Measurements from ENCODE around the gene COL25A1. TPM values are rescaled to one million over a fixed set of nuclear protein-coding genes. Genes with fewer than 3 reads are reported as not detected.
A peak's percentile ranks its signal among the peaks of the same experiment; 100 is the strongest.

Gene COL25A1
- total and polyA plus RNA-seq, 11 donors, result 0.19 to 1.8 (median 0.50) TPM

DNA sequence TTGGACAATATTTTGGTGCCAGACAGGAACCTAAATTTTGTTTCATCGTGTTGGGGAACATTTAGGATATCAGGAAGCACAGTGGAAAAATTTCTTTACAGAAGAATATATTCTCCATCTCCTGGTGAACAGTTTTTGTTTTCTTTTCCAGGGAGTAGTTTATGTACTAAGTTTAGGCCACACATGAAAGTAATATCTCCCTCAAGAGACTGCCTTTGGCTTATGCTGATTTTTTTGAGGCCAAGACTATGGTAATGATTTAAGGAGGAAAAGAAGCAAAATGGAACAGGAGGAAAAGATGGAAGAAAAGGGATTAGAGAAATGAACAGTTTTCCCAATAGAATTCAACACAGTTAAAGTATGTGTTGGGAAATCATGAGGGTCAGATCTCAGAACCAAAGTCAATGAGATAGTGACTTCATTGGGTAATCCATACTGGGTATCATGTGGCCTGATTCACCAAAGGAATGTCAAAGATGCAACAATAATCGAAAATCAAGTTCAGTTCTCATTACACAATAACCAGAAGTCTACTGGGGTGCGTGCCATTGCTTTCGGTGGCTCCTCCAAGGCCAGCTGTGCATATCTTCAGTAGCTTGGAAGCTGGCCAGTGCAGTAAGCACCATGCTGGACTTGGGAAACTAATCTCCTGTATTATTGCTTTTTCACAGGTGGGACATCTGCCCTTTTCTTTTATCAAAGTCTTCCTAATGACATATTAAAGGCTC is 234.8 kb downstream of the COL25A1 start:
- ATAC-seq (peak in 1 of 4 donors; percentile 38), DNase-seq (peak in 2 of 5 donors; percentile 28 to 50)
- Histone ChIP-seq H3K27me3 (no peaks in the 10 kb centered on the region), H3K36me3 (no peaks in the 10 kb centered on the region), H3K27ac (no peak overlapping the region), H3K4me1 (peaks cover 0 to 6% (median 0%) of the 10 kb centered on the region in 12 donors), H3K4me3 (no peak overlapping the region), H3K9me3 (peaks cover 0 to 3% (median 0%) of the 10 kb centered on the region in 12 donors)
- intact Hi-C loops (cut with DNase I), result no loop called here
- TF ChIP-seq, protein P1, sequence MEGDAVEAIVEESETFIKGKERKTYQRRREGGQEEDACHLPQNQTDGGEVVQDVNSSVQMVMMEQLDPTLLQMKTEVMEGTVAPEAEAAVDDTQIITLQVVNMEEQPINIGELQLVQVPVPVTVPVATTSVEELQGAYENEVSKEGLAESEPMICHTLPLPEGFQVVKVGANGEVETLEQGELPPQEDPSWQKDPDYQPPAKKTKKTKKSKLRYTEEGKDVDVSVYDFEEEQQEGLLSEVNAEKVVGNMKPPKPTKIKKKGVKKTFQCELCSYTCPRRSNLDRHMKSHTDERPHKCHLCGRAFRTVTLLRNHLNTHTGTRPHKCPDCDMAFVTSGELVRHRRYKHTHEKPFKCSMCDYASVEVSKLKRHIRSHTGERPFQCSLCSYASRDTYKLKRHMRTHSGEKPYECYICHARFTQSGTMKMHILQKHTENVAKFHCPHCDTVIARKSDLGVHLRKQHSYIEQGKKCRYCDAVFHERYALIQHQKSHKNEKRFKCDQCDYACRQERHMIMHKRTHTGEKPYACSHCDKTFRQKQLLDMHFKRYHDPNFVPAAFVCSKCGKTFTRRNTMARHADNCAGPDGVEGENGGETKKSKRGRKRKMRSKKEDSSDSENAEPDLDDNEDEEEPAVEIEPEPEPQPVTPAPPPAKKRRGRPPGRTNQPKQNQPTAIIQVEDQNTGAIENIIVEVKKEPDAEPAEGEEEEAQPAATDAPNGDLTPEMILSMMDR (IDR thresholded peaks at IDR 0.05), result no peak
- TF ChIP-seq POLR2A (IDR thresholded peaks at IDR 0.05), result no peak
- 33 to 46% (median 42%) methylated on average over 4 of the region's 4 CpGs for WGBS, 4 donors

DNA sequence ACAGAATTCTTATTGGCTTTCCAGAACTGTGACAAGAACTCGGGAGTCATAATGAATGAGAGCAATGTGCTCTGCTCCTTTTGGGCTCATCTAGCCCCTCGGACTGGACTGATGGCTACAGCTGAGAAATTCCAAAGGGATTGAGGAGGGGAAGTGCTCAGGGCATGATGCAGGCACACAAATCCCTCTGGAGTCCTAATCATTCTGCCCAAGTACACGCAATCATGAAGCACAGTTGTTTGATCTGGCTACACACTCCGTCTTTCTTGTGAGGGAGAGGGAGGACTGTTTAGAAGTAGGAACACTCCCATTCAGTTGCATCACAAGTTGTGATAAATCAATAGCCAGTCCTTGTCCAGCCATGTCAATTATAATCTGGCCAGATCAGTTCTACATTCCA is 237.5 kb downstream of the COL25A1 start:
- WGBS, 4 donors, result 70 to 86% (median 78%) methylated on average over 4 of the region's 4 CpGs
- Histone ChIP-seq H3K4me1 (peaks cover 0 to 6% (median 0%) of the 10 kb centered on the region in 12 donors), H3K27me3 (no peaks in the 10 kb centered on the region), H3K36me3 (no peaks in the 10 kb centered on the region), H3K9me3 (no peaks in the 10 kb centered on the region), H3K27ac (no peak overlapping the region), H3K4me3 (no peak overlapping the region)
- ATAC-seq, result no peak
- TF ChIP-seq, protein P1 (IDR thresholded peaks at IDR 0.05), result no peak
- no peak for TF ChIP-seq POLR2A (IDR thresholded peaks at IDR 0.05)
- no peak for DNase-seq
- intact Hi-C loops (cut with DNase I), result no loop called here

DNA sequence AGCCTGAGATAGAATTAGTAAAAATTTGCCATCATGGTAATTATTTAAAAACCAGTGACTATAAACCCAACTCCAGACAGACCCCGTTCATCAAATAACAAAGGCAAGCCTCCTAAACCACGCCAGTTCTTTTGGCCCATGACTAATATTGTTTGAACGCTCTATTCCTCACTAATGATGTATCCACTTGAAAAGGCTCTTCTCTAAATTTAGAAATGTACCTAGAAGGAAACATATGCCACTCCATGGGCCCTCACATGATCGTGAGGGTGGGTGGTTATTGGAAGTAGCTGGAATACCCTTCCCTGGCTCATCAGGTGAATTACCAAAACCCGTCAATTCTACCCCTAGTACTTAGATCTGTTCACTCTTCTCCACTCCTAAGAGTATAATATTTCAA is 249.2 kb downstream of the COL25A1 start:
- Histone ChIP-seq H3K27me3 (peaks cover 0 to 6% (median 0%) of the 10 kb centered on the region in 9 donors), H3K27ac (no peak overlapping the region), H3K4me3 (no peak overlapping the region), H3K36me3 (no peaks in the 10 kb centered on the region), H3K4me1 (no peaks in the 10 kb centered on the region), H3K9me3 (no peaks in the 10 kb centered on the region)
- DNase-seq (no peak), ATAC-seq (no peak)
- intact Hi-C loops (cut with DNase I), result no loop called here
- no peak for TF ChIP-seq POLR2A (IDR thresholded peaks at IDR 0.05)
- TF ChIP-seq, protein P1 (IDR thresholded peaks at IDR 0.05), result no peak
- WGBS, 4 donors, result 69 to 82% (median 76%) methylated on average over 5 of the region's 5 CpGs

DNA sequence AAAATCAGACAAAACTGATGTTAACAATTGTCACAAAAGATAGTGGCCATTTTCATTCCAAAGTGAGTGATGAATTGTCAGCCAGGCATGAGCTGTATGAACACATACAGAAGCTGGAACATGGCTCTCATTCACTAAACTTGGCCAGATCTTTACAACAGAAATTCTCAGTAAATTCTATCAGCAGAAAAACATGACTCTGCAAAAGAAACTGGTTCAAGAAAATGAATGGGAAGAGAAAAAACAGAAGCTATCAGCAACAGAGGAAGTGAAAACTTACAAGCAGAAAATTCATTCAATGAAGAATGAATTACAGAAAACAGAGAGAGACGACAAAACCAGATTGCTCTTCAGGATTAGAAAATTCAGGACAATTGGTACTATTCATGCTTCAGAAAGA is 249.6 kb downstream of the COL25A1 start:
- no peaks in the 10 kb centered on the region for H3K9me3 ChIP-seq
- intact Hi-C loops (cut with DNase I), result no loop called here
- TF ChIP-seq POLR2A (IDR thresholded peaks at IDR 0.05), result no peak
- TF ChIP-seq, protein P1 (IDR thresholded peaks at IDR 0.05), result no peak
- DNase-seq (no peak), ATAC-seq (no peak)
- no peak overlapping the region for H3K4me3 ChIP-seq
- no peaks in the 10 kb centered on the region for H3K4me1 ChIP-seq
- H3K27me3 ChIP-seq, result peaks cover 0 to 6% (median 0%) of the 10 kb centered on the region in 9 donors
- H3K36me3 ChIP-seq, result no peaks in the 10 kb centered on the region
- WGBS, 4 donors, result 64 to 76% (median 68%) methylated on average over 1 of the region's 1 CpG
- H3K27ac ChIP-seq, result no peak overlapping the region

All from heart left ventricle (tissue), 16 donors.